Mesenchymal stem cell (in vitro differentiated cells and primary cell): ENCODE measurements around the gene PNO1.

Experiments
- DNase-seq: peaks from one replicate; pipeline ENCODE4 v3.0.0-alpha.2; 2013
- H2AFZ ChIP-seq: one replicate; pipeline ENCODE4 v1.6.1; 2013; ENCODE audit warnings: low read depth, mild to moderate bottlenecking, control low read depth, inconsistent platforms, low read length, moderate library complexity
- H2AK5ac ChIP-seq: 2 replicates; pipeline ENCODE4 v1.6.1; 2013; ENCODE audit warnings: low read length, moderate library complexity, mild to moderate bottlenecking, inconsistent platforms; ENCODE audit not compliant: severe bottlenecking
- H2BK120ac ChIP-seq: one replicate; pipeline ENCODE4 v1.6.1; 2013; ENCODE audit warnings: low read depth, mild to moderate bottlenecking, inconsistent platforms, low read length, moderate library complexity
- H2BK12ac ChIP-seq, 2 experiments: one replicate each; pipeline ENCODE4 v1.6.1; 2013; ENCODE audit warnings: inconsistent platforms in 2 of 2, low read length in 2 of 2, mild to moderate bottlenecking in 2 of 2, moderate library complexity in 2 of 2, control low read depth in 1 of 2
- H2BK15ac ChIP-seq: one replicate; pipeline ENCODE4 v1.6.1; 2013; ENCODE audit warnings: mild to moderate bottlenecking, low read depth, inconsistent platforms; ENCODE audit not compliant: poor library complexity, severe bottlenecking
- H2BK5ac ChIP-seq: 2 replicates; pipeline ENCODE4 v1.6.1; 2013; ENCODE audit warnings: low read depth, mild to moderate bottlenecking, low read length, control low read depth, inconsistent platforms; ENCODE audit not compliant: poor library complexity, severe bottlenecking
- H3K14ac ChIP-seq, 2 experiments: one replicate each; pipeline ENCODE4 v1.6.1; 2013; ENCODE audit warnings: inconsistent platforms in 2 of 2, low read length in 2 of 2, control low read depth in 1 of 2, mild to moderate bottlenecking in 1 of 2, moderate library complexity in 1 of 2
- H3K18ac ChIP-seq, 2 experiments: one replicate each; pipeline ENCODE4 v1.6.1; 2013; ENCODE audit warnings: inconsistent platforms in 2 of 2, low read length in 2 of 2, control low read depth in 1 of 2, low read depth in 1 of 2, mild to moderate bottlenecking in 1 of 2
- H3K23ac ChIP-seq, 2 experiments: one replicate each; pipeline ENCODE4 v1.6.1; 2013; ENCODE audit warnings: inconsistent platforms in 2 of 2, low read length in 2 of 2, mild to moderate bottlenecking in 2 of 2, moderate library complexity in 2 of 2, control low read depth in 1 of 2
- H3K27ac ChIP-seq: 2 replicates; pipeline ENCODE4 v1.5.1; 2013; ENCODE audit warnings: mild to moderate bottlenecking, moderate library complexity, low read length, control low read depth, inconsistent platforms; ENCODE audit not compliant: poor library complexity, severe bottlenecking
- H3K27me3 ChIP-seq, 2 experiments: 2 replicates each; pipeline versions ENCODE4 v1.6.1 to v1.7.0; 2013; ENCODE audit warnings: low read length in 2 of 2, mild to moderate bottlenecking in 2 of 2, moderate library complexity in 2 of 2, control low read depth in 1 of 2, inconsistent platforms in 1 of 2; ENCODE audit not compliant: control insufficient read depth in 1 of 2, insufficient read depth in 1 of 2
- H3K36me3 ChIP-seq, 2 experiments: 2 replicates each; pipeline versions ENCODE4 v1.6.1 to v1.7.0; 2013; ENCODE audit warnings: low read length in 2 of 2, control low read depth in 1 of 2, inconsistent platforms in 1 of 2, low read depth in 1 of 2, mild to moderate bottlenecking in 1 of 2; ENCODE audit not compliant: insufficient read depth in 2 of 2, control insufficient read depth in 1 of 2
- H3K4ac ChIP-seq, 2 experiments: one replicate each; pipeline ENCODE4 v1.6.1; 2013; ENCODE audit warnings: inconsistent platforms in 2 of 2, low read length in 2 of 2, mild to moderate bottlenecking in 2 of 2, moderate library complexity in 2 of 2, control low read depth in 1 of 2, low read depth in 1 of 2
- H3K4me1 ChIP-seq: 2 replicates; pipeline ENCODE4 v1.6.1; 2013; ENCODE audit warnings: low read depth, low read length, control low read depth; ENCODE audit not compliant: control insufficient read depth, insufficient read depth
- H3K4me2 ChIP-seq: 2 replicates; pipeline ENCODE4 v1.6.1; 2013; ENCODE audit warnings: low read length, mild to moderate bottlenecking, inconsistent platforms; ENCODE audit not compliant: poor library complexity, severe bottlenecking
- H3K4me3 ChIP-seq, 2 experiments: 2 replicates each; pipeline versions ENCODE4 v1.5.1 to v1.7.0; 2013; ENCODE audit warnings: low read length in 2 of 2, mild to moderate bottlenecking in 2 of 2, control low read depth in 1 of 2, low read depth in 1 of 2; ENCODE audit not compliant: insufficient read depth in 1 of 2
- H3K79me1 ChIP-seq: replicated peaks from 2 replicates; pipeline ENCODE4 v1.6.1; 2013; ENCODE audit warnings: mild to moderate bottlenecking, control low read depth, low read length, inconsistent platforms; ENCODE audit not compliant: poor library complexity, severe bottlenecking
- H3K9ac ChIP-seq: 2 replicates; pipeline ENCODE4 v1.7.0; 2013; ENCODE audit warnings: mild to moderate bottlenecking, low read length, moderate library complexity
- H3K9me3 ChIP-seq: 2 replicates; pipeline ENCODE4 v1.7.0; 2013; ENCODE audit warnings: mild to moderate bottlenecking, low read length; ENCODE audit not compliant: control insufficient read depth
- H4K8ac ChIP-seq: one replicate; pipeline ENCODE4 v1.6.1; 2013; ENCODE audit warnings: inconsistent platforms, mild to moderate bottlenecking, low read length, moderate library complexity
- H4K91ac ChIP-seq: one replicate; pipeline ENCODE4 v1.6.1; 2013; ENCODE audit warnings: mild to moderate bottlenecking, low read length, inconsistent platforms
- WGBS: methylation state at CpG from one replicate; pipeline ENCODE4 v1.1.7; 2013; ENCODE audit warnings: mixed read lengths; 5-methylcytosine and 5-hydroxymethylcytosine counted together

The PNO1 gene

GRCh38 chr2:68156419-68156818, 1.3 kb upstream of the PNO1 start:
- H2BK12ac ChIP-seq, result no peak overlapping the region
- no peaks in the 10 kb centered on the region for H3K9me3 ChIP-seq
- H3K23ac ChIP-seq, result no peak overlapping the region
- H3K4me3 ChIP-seq, result peak overlapping the region in 1 of 2 experiments; percentile 94
- peaks cover 0 to 17% of the 10 kb centered on the region in 2 experiments for H3K36me3 ChIP-seq
- H3K4ac ChIP-seq, result no peak overlapping the region
- H3K4me2 ChIP-seq, result peak overlapping the region; percentile 65
- H3K27me3 ChIP-seq, result no peaks in the 10 kb centered on the region
- no peak overlapping the region for H3K18ac ChIP-seq
- no peak overlapping the region for H2AFZ ChIP-seq
- H2AK5ac ChIP-seq, result no peak overlapping the region
- H3K14ac ChIP-seq, result no peak overlapping the region
- peaks cover 1% of the 10 kb centered on the region for H3K4me1 ChIP-seq
- H2BK120ac ChIP-seq, result no peak overlapping the region
- H2BK5ac ChIP-seq, result no peak overlapping the region
- H4K8ac ChIP-seq, result no peak overlapping the region
- peak; percentile 7 for DNase-seq
- WGBS, result 55% methylated on average over 1 of the region's 3 CpGs
- no peak overlapping the region for H4K91ac ChIP-seq
- peak overlapping the region; percentile 96 for H3K9ac ChIP-seq
- no peak overlapping the region for H3K27ac ChIP-seq
- peaks cover 24% of the 10 kb centered on the region for H3K79me1 ChIP-seq
- no peak overlapping the region for H2BK15ac ChIP-seq

GRCh38 chr2:68157002-68157401, 686 bp upstream of the PNO1 start:
- H3K23ac ChIP-seq, result no peak overlapping the region
- peak overlapping the region; percentile 65 for H3K4me2 ChIP-seq
- H3K9ac ChIP-seq, result peak overlapping the region; percentile 96
- peak overlapping the region; percentile 21 for H4K91ac ChIP-seq
- no peak overlapping the region for H3K14ac ChIP-seq
- no peak for DNase-seq
- WGBS, result under 1% methylated on average over 28 of the region's 28 CpGs
- no peaks in the 10 kb centered on the region for H3K27me3 ChIP-seq
- peak overlapping the region; percentile 12 for H2BK15ac ChIP-seq
- no peak overlapping the region for H2BK120ac ChIP-seq
- H3K27ac ChIP-seq, result peak overlapping the region; percentile 87
- peak overlapping the region; percentile 74 to 94 for H3K4me3 ChIP-seq
- H3K18ac ChIP-seq, result peak overlapping the region; percentile 29 to 71
- no peak overlapping the region for H2AK5ac ChIP-seq
- peak overlapping the region in 1 of 2 experiments; percentile 71 for H3K4ac ChIP-seq
- peaks cover 21% of the 10 kb centered on the region for H3K79me1 ChIP-seq
- no peak overlapping the region for H2BK5ac ChIP-seq
- H3K9me3 ChIP-seq, result no peaks in the 10 kb centered on the region
- peaks cover 3 to 23% of the 10 kb centered on the region in 2 experiments for H3K36me3 ChIP-seq
- H2BK12ac ChIP-seq, result no peak overlapping the region
- peak overlapping the region; percentile 30 for H4K8ac ChIP-seq
- peaks cover 1% of the 10 kb centered on the region for H3K4me1 ChIP-seq
- H2AFZ ChIP-seq, result peak overlapping the region; percentile 81

DNA sequence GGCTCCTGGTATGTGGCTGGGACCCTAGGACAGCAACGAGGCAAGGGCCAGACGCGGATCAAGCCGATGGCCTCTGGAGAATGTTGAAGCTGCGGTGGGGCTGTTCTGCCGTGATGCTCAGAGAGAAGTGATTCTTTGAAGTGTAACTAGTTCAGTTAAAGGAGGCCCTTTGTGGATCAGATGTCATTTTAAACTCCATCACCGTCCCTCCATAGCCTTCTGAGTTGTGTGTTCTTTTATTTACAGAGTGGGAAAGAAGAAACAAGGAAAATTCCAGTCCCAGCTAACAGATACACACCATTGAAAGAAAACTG, 403 bp downstream of the PNO1 start:
- peak overlapping the region in 1 of 2 experiments; percentile 93 for H3K14ac ChIP-seq
- no peak overlapping the region for H2AK5ac ChIP-seq
- H4K8ac ChIP-seq, result peak overlapping the region; percentile 60
- H3K4me1 ChIP-seq, result peaks cover 1% of the 10 kb centered on the region
- peak overlapping the region; percentile 86 to 94 for H3K4me3 ChIP-seq
- no peak overlapping the region for H4K91ac ChIP-seq
- H3K9me3 ChIP-seq, result no peaks in the 10 kb centered on the region
- DNase-seq, result no peak
- H3K79me1 ChIP-seq, result peaks cover 21% of the 10 kb centered on the region
- no peak overlapping the region for H2BK120ac ChIP-seq
- peak overlapping the region; percentile 96 for H3K9ac ChIP-seq
- H2AFZ ChIP-seq, result peak overlapping the region; percentile 77
- H3K27ac ChIP-seq, result peak overlapping the region; percentile 80
- no peaks in the 10 kb centered on the region for H3K27me3 ChIP-seq
- H3K36me3 ChIP-seq, result peaks cover 3 to 34% of the 10 kb centered on the region in 2 experiments
- H3K4ac ChIP-seq, result peak overlapping the region; percentile 42 to 79
- H2BK12ac ChIP-seq, result no peak overlapping the region
- no peak overlapping the region for H2BK15ac ChIP-seq
- no peak overlapping the region for H3K23ac ChIP-seq
- H2BK5ac ChIP-seq, result no peak overlapping the region
- 0% methylated on average over 6 of the region's 7 CpGs for WGBS
- H3K4me2 ChIP-seq, result peak overlapping the region; percentile 44
- peak overlapping the region; percentile 86 to 92 for H3K18ac ChIP-seq

DNA sequence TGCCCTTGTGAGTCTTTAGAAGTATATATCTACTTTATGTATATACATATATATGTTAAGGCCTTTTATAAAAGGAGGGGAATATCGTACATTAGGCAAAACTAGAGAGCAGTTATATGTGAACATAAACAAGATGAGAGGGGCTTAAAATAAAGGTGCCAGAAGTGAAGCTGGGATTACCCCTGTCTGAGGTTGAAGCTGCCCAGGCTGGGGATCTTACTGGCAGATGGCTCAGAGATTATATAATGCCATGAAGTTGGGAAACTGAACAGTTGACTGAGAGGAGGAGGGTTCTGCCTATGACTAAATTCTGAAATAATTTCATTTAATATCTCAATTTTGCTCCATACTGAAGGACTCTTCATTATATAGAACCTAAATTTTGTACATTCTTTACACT, 6.0 kb downstream of the PNO1 start:
- Histone ChIP-seq H2BK15ac (no peak overlapping the region), H3K4ac (no peak overlapping the region), H4K8ac (no peak overlapping the region), H2BK5ac (no peak overlapping the region), H3K27me3 (no peaks in the 10 kb centered on the region), H3K79me1 (peaks cover 18% of the 10 kb centered on the region), H3K27ac (no peak overlapping the region), H3K18ac (no peak overlapping the region), H2AK5ac (no peak overlapping the region), H3K14ac (no peak overlapping the region), H2BK120ac (no peak overlapping the region), H2AFZ (no peak overlapping the region), H3K9ac (no peak overlapping the region), H3K4me3 (no peak overlapping the region), H3K4me1 (no peaks in the 10 kb centered on the region), H3K4me2 (no peak overlapping the region), H4K91ac (no peak overlapping the region), H3K23ac (no peak overlapping the region), H3K9me3 (no peaks in the 10 kb centered on the region), H3K36me3 (peaks cover 10 to 76% of the 10 kb centered on the region in 2 experiments), H2BK12ac (no peak overlapping the region)
- DNase-seq, result no peak
- WGBS, result 93% methylated on average over 1 of the region's 1 CpG
